OCI-LY7 (cell line): Measurements from ENCODE around the gene NAMPT.

ENCODE experiments used
- CTCF ChIP-seq: fragments of 200-600 bp; sonication (generic); conservative IDR thresholded peaks from 2 replicates; pipeline ENCODE4 v1.5.1; 2014; ENCODE audit warnings: mild to moderate bottlenecking, antibody characterized with exemption, low read length, moderate library complexity, mixed read lengths
- EZH2phosphoT487 ChIP-seq: fragments of 200-600 bp; sonication (generic); IDR thresholded peaks from 2 replicates; pipeline ENCODE4 v1.6.1; 2018; ENCODE audit warnings: low read depth, borderline replicate concordance, mild to moderate bottlenecking, mixed run types, antibody characterized with exemption, low read length, moderate library complexity, mixed read lengths

- TF ChIP-seq EZH2phosphoT487 (no peak), CTCF (no peak)
Observed at GRCh38 chr7:106199024-106199423, 85.8 kb downstream of the NAMPT start.
